PC-9 (cell line): ENCODE results near the gene STARD13.

ENCODE experiments used
- CTCF ChIP-seq: fragments of 200-600 bp; sonication (generic); conservative IDR thresholded peaks from 2 replicates; pipeline ENCODE4 v1.6.1; 2017; ENCODE audit warnings: mixed run types, antibody characterized with exemption, mild to moderate bottlenecking, moderate library complexity
- EZH2 ChIP-seq: fragments of 200-600 bp; sonication (generic); IDR thresholded peaks from 2 replicates; pipeline ENCODE4 v1.8.0; 2017; ENCODE audit warnings: antibody characterized with exemption, low read depth

GRCh38 chr13:33172400-33172799 is 113.2 kb downstream of the STARD13 start:
- no peak for TF ChIP-seq CTCF
- no peak for TF ChIP-seq EZH2
